Activated B cell treated with CpG ODN at 0.5 μM for 24 hours (primary cell): ENCODE results near the gene CD320. TPM values are rescaled to one million over a fixed set of nuclear protein-coding genes. Genes with fewer than 3 reads are reported as not detected.
"Not testable (repeated sequence)": the region's sequence is repeated elsewhere in the genome, so short reads cannot be mapped to it uniquely, and the experiment has no call there.

Experiments
- ATAC-seq: fragments of 200-7000 bp; cut with Tn5 transposase; one replicate; pipeline ENCODE4 v1.10.0; 2021; ENCODE audit warnings: low read depth, mild to moderate bottlenecking, moderate library complexity
- CTCF ChIA-PET: fragments of 350-600 bp; sonication (Branson Sonifier 250); formaldehyde crosslinking; loops from one replicate; lab custom pipeline; 2021; ENCODE audit warnings: antibody characterized with exemption; lab: Charles Lee
- POLR2A ChIA-PET: fragments of 350-600 bp; sonication (Branson Sonifier 250); formaldehyde crosslinking; loops from one replicate; lab custom pipeline; 2021; ENCODE audit warnings: antibody characterized with exemption; lab: Charles Lee
- DNase-seq: peaks from one replicate; pipeline ENCODE4 v3.0.0; 2022
- H3K27ac Mint-ChIP-seq: one replicate; pipeline ENCODE4 v1.8.0; 2020; ENCODE audit warnings: mixed read lengths
- H3K27me3 Mint-ChIP-seq: one replicate; pipeline ENCODE4 v1.8.0; 2021; ENCODE audit warnings: mixed read lengths
- H3K36me3 Mint-ChIP-seq: one replicate; pipeline ENCODE4 v1.8.0; 2021; ENCODE audit warnings: low read depth, mixed read lengths
- H3K4me1 Mint-ChIP-seq: one replicate; pipeline ENCODE4 v1.8.0; 2021; ENCODE audit warnings: mixed read lengths
- H3K4me3 Mint-ChIP-seq: one replicate; pipeline ENCODE4 v1.8.0; 2020; ENCODE audit warnings: mild to moderate bottlenecking, mixed read lengths
- H3K9me3 Mint-ChIP-seq: one replicate; pipeline ENCODE4 v1.8.0; 2020; ENCODE audit warnings: mixed read lengths
- intact Hi-C: fragments of 100-400 bp; cut with micrococcal nuclease; formaldehyde crosslinking; loops from one replicate; pipeline ENCODE4 v1.15.1; 2024
- total RNA-seq: library from RNA; stranded (reverse); gene quantifications from 2 replicates; pipeline ENCODE4 v1.2.3, GENCODE V29; 2022
- TF ChIP-seq, protein P1 (sequence below): fragments of 200-600 bp; IDR thresholded peaks from one replicate; pipeline ENCODE4 v1.8.0; 2022; ENCODE audit warnings: antibody characterized with exemption, mild to moderate bottlenecking

CD320 gene
- total RNA-seq, 1 donor from 2014 or later: 24.6 TPM

DNA sequence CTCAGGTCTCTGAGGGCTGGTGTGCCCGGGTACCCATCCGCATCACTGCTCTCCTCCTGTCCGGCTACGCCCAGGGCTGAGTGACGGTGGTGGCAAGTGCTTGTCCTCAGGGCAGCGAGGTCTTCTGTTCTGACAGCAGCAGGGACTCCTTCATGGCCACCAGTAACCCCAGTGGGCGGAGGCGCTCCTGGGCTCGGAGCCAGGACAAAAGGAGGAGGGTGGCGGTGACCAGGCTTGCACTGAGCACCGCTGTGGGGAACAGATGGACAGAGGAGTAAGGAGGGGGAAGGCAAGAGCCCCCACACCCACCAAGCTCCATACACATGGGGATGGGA, 5.8 kb downstream of the CD320 start:
- Mint-ChIP-seq H3K4me3 (no peak overlapping the region), H3K4me1 (peaks cover 13% of the 10 kb centered on the region), H3K36me3 (peaks cover 8% of the 10 kb centered on the region), H3K27me3 (no peaks in the 10 kb centered on the region), H3K9me3 (no peaks in the 10 kb centered on the region), H3K27ac (no peak overlapping the region)
- TF ChIP-seq, protein P1, sequence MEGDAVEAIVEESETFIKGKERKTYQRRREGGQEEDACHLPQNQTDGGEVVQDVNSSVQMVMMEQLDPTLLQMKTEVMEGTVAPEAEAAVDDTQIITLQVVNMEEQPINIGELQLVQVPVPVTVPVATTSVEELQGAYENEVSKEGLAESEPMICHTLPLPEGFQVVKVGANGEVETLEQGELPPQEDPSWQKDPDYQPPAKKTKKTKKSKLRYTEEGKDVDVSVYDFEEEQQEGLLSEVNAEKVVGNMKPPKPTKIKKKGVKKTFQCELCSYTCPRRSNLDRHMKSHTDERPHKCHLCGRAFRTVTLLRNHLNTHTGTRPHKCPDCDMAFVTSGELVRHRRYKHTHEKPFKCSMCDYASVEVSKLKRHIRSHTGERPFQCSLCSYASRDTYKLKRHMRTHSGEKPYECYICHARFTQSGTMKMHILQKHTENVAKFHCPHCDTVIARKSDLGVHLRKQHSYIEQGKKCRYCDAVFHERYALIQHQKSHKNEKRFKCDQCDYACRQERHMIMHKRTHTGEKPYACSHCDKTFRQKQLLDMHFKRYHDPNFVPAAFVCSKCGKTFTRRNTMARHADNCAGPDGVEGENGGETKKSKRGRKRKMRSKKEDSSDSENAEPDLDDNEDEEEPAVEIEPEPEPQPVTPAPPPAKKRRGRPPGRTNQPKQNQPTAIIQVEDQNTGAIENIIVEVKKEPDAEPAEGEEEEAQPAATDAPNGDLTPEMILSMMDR: no peak
- intact Hi-C loops: no loop called here
- ChIA-PET POLR2A (no interaction called here), CTCF (no interaction called here)
- DNase-seq (peak; percentile 14), ATAC-seq (no peak)

DNA sequence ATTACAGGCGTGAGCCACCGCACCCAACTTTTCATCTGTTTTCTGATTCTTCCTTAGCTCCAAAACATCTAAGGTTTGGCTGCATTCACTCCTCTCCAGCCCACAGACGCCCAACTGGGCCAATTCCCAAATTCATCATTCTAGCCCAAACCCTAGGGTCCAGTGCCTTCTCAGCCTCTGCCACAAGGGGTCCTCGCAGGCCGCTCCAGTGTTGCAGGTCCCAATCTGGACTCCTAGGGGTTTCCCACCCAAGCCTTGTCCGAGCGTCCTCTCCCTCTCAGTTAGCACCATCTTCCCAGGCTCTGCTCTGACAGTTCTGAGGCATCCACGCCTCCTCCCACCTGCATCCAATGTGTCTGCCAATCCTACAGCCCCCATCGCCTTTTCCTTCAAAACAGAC, 16.8 kb downstream of the CD320 start:
- H3K9me3 Mint-ChIP-seq, H3K27me3 Mint-ChIP-seq, H3K4me3 Mint-ChIP-seq, POLR2A ChIA-PET, H3K27ac Mint-ChIP-seq, H3K36me3 Mint-ChIP-seq, H3K4me1 Mint-ChIP-seq, intact Hi-C loops, DNase-seq, CTCF ChIA-PET: not testable (repeated sequence)
- ATAC-seq: peak; percentile 73

DNA sequence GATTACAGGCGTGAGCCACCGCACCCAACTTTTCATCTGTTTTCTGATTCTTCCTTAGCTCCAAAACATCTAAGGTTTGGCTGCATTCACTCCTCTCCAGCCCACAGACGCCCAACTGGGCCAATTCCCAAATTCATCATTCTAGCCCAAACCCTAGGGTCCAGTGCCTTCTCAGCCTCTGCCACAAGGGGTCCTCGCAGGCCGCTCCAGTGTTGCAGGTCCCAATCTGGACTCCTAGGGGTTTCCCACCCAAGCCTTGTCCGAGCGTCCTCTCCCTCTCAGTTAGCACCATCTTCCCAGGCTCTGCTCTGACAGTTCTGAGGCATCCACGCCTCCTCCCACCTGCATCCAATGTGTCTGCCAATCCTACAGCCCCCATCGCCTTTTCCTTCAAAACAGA, 31.6 kb downstream of the CD320 start:
- intact Hi-C loops: not testable (repeated sequence)

DNA sequence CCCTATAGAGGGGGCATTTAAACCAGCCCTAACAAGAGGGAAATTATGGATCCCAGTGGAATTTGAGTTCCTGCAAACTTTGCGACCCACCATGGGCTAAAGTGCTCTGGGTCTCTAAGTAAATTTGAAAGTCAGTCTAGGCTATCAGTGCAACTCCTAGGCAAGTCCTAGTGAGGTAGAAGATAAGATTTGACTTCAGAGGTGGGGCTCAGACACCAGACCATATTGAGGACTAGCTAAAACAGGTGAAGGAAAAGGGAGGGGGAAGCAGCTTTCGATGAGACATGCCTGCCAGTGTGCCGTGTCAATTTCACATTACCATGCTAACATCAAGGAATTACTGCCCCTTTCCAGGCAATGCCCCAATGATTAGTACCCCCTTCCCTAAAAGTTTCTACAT, 38.4 kb downstream of the CD320 start:
- Mint-ChIP-seq H3K4me3 (peak overlapping the region; percentile 89), H3K27ac (peak overlapping the region; percentile 96), H3K4me1 (peaks cover 20% of the 10 kb centered on the region), H3K36me3 (no peaks in the 10 kb centered on the region), H3K27me3 (no peaks in the 10 kb centered on the region), H3K9me3 (no peaks in the 10 kb centered on the region)
- intact Hi-C loops: loop anchor here (10.0 kb wide), 2 partner anchors 55 to 125 kb away; partner anchors contain the start of genes NDUFA7, RAB11B and RPS28
- TF ChIP-seq, protein P1: no peak
- DNase-seq (no peak), ATAC-seq (no peak)
- CTCF ChIA-PET: interaction anchor here (1.1 kb wide), 1 partner anchor 52 kb away, joined by 5 read pairs; the partner anchor contains the start of genes NDUFA7 and RPS28
- POLR2A ChIA-PET: interaction anchor here (2.2 kb wide), 1 partner anchor 51 kb away, joined by 6 read pairs; no protein-coding TSS in a partner anchor

More for the DNA sequence above, 31.6 kb downstream of the CD320 start:
- ATAC-seq: peak; percentile 65
- H3K27ac Mint-ChIP-seq, H3K4me1 Mint-ChIP-seq, H3K4me3 Mint-ChIP-seq, H3K27me3 Mint-ChIP-seq, H3K9me3 Mint-ChIP-seq, DNase-seq, CTCF ChIA-PET, H3K36me3 Mint-ChIP-seq, POLR2A ChIA-PET: not testable (repeated sequence)

DNA sequence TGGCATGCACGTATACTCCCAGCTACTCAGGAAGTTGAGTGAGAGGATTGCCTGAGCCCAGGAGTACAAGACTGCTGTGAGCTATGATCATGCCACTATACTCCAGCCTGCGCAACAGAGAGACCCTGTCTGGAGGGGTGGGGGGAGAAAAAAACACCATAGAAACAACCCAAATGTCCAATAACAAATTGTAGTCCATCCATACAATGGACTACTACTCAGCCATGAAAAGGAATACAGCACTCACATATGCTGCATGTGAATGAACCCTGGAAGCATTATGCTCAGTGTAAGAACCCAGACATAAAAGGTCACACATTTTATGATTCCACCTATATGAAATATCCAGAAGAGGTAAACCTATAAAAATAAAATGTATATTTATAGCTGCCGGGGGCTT, 42.3 kb downstream of the CD320 start:
- intact Hi-C loops: loop anchor here (10.0 kb wide), 2 partner anchors 59 to 129 kb away; partner anchors contain the start of genes NDUFA7, RAB11B and RPS28
- Mint-ChIP-seq H3K4me1 (peaks cover 20% of the 10 kb centered on the region), H3K27ac (no peak overlapping the region), H3K4me3 (no peak overlapping the region), H3K27me3 (no peaks in the 10 kb centered on the region), H3K9me3 (no peaks in the 10 kb centered on the region), H3K36me3 (peaks cover 12% of the 10 kb centered on the region)
- ChIA-PET CTCF (interaction anchor here (0.6 kb wide), 1 partner anchor 429 kb away, joined by 4 read pairs; no protein-coding TSS in a partner anchor), POLR2A (interaction anchor here (0.5 to 0.7 kb wide), 2 partner anchors 71 to 175 kb away, joined by 3 to 4 read pairs; no protein-coding TSS in a partner anchor)
- TF ChIP-seq, protein P1: no peak
- no peak for ATAC-seq
- no peak for DNase-seq

DNA sequence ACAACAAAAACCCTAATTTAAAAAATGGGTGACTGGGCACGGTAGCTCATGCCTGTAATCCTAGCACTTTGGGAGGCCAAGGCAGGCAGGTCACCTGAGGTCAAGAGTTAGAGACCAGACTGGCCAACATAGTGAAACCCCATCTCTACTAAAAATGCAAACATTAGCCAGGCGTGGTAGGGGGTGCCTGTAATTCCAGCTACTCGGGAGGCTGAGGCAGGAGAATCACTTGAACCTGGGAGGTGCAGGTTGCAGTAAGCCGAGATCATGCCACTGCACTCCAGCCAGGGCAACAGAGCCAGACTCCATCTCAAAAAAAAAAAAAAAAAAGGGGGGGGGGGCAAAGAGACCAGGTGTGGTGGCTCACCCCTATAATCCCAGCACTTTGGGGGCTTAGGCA, 43.9 kb downstream of the CD320 start:
- H3K36me3 Mint-ChIP-seq: peaks cover 25% of the 10 kb centered on the region
- H3K4me3 Mint-ChIP-seq, H3K4me1 Mint-ChIP-seq, CTCF ChIA-PET, H3K9me3 Mint-ChIP-seq, H3K27ac Mint-ChIP-seq, DNase-seq, H3K27me3 Mint-ChIP-seq, ATAC-seq: not testable (repeated sequence)
- POLR2A ChIA-PET: interaction anchor here (0.6 kb wide), 2 partner anchors 57 to 1066 kb away, joined by 4 to 11 read pairs; partner anchors contain the start of gene RPS28
- intact Hi-C loops: loop anchor here (10.0 kb wide), 2 partner anchors 61 to 131 kb away; partner anchors contain the start of genes NDUFA7, RAB11B and RPS28
